Uterus (tissue), 2 donors: ENCODE results near the gene TUBB4A.

Experiments used
- CTCF ChIP-seq, 4 experiments: fragments of 200-600 bp in 2 of 4; fragments of 450-650 bp in 2 of 4; sonication (generic) in 2 of 4; IDR thresholded peaks; one replicate each; pipeline ENCODE4 v1.5.1; 2016 to 2019; ENCODE audit warnings: antibody characterized with exemption in 4 of 4, mild to moderate bottlenecking in 2 of 4, moderate library complexity in 1 of 4
- POLR2A ChIP-seq, 2 donors: fragments of 450-650 bp; IDR thresholded peaks; one replicate each; pipeline ENCODE4 v1.6.1; 2016; ENCODE audit warnings: antibody characterized with exemption in 2 of 2, mild to moderate bottlenecking in 1 of 2, moderate library complexity in 1 of 2

GRCh38 chr19:6446452-6446851, 55.7 kb downstream of the TUBB4A start:
- TF ChIP-seq CTCF (IDR thresholded peaks at IDR 0.05) (no peak), POLR2A (IDR thresholded peaks at IDR 0.05) (no peak)
